HepG2 (cell line): Measurements from ENCODE around the gene CEMP1. TPM values are rescaled to one million over a fixed set of nuclear protein-coding genes. Genes with fewer than 3 reads are reported as not detected.

Experiments
- ARNTL ChIP-seq: sonication (generic); formaldehyde crosslinking; IDR thresholded peaks from 2 replicates; pipeline ENCODE4 v1.4.0; 2020; ENCODE audit warnings: mild to moderate bottlenecking, missing genetic modification reagents
- EP300 ChIP-seq, 3 experiments: sonication (generic) in 1 of 3; formaldehyde crosslinking in 1 of 3; IDR thresholded peaks; 2 replicates each; pipeline versions ENCODE4 v1.5.1 to v1.6.1; 2011 to 2020; ENCODE audit warnings: low read depth in 2 of 3, low read length in 2 of 3, borderline replicate concordance in 1 of 3, improper control_type of control experiment in 1 of 3, mild to moderate bottlenecking in 1 of 3, missing genetic modification reagents in 1 of 3, moderate library complexity in 1 of 3
- IRF2 ChIP-seq: IDR thresholded peaks from 2 replicates; pipeline ENCODE4 v1.6.1; 2018; ENCODE audit warnings: missing genetic modification reagents, missing compliant biosample characterization
- MEIS1 ChIP-seq: sonication (generic); formaldehyde crosslinking; IDR thresholded peaks from 2 replicates; pipeline ENCODE4 v1.9.0; 2021; ENCODE audit warnings: mild to moderate bottlenecking, missing genetic modification reagents, moderate library complexity, borderline replicate concordance
- MIER3 ChIP-seq: IDR thresholded peaks from 2 replicates; pipeline ENCODE4 v1.6.1; 2016; ENCODE audit warnings: missing compliant biosample characterization, borderline replicate concordance
- NKX3-1 ChIP-seq: sonication (generic); formaldehyde crosslinking; IDR thresholded peaks from 2 replicates; pipeline ENCODE4 v1.5.0; 2020; ENCODE audit warnings: missing genetic modification reagents
- POLR2A ChIP-seq, 2 experiments: IDR thresholded peaks; 2 replicates each; pipeline ENCODE4 v1.6.1; 2011; ENCODE audit warnings: low read depth in 2 of 2, low read length in 2 of 2, mild to moderate bottlenecking in 1 of 2, moderate library complexity in 1 of 2; ENCODE audit not compliant: insufficient read depth in 1 of 2
- RBAK ChIP-seq: sonication (generic); formaldehyde crosslinking; IDR thresholded peaks from 2 replicates; pipeline ENCODE4 v1.5.1; 2020; ENCODE audit warnings: mild to moderate bottlenecking, missing genetic modification reagents
- RCOR2 ChIP-seq: IDR thresholded peaks from 2 replicates; pipeline ENCODE4 v1.6.1; 2016; ENCODE audit warnings: missing biosample characterization, missing genetic modification reagents
- RNF2 ChIP-seq: fragments of 450-650 bp; conservative IDR thresholded peaks from 2 replicates; pipeline ENCODE4 v1.6.1; 2016; ENCODE audit warnings: low read depth
- STAT5B ChIP-seq: sonication (generic); formaldehyde crosslinking; IDR thresholded peaks from 2 replicates; pipeline ENCODE4 v1.4.0; 2020; ENCODE audit warnings: missing genetic modification reagents
- ZFY ChIP-seq: sonication (generic); formaldehyde crosslinking; IDR thresholded peaks from 2 replicates; pipeline ENCODE4 v1.4.0; 2020; ENCODE audit warnings: missing genetic modification reagents
- ZNF263 ChIP-seq: sonication (generic); formaldehyde crosslinking; IDR thresholded peaks from 2 replicates; pipeline ENCODE4 v1.4.0; 2020; ENCODE audit warnings: missing genetic modification reagents
- ZNF431 ChIP-seq: sonication (generic); formaldehyde crosslinking; IDR thresholded peaks from 2 replicates; pipeline ENCODE4 v1.9.0; 2022; ENCODE audit warnings: missing genetic modification reagents, low read depth, mild to moderate bottlenecking, borderline replicate concordance
- ZNF468 ChIP-seq: sonication (generic); formaldehyde crosslinking; IDR thresholded peaks from 2 replicates; pipeline ENCODE4 v1.8.0; 2022; ENCODE audit warnings: mild to moderate bottlenecking, moderate library complexity, missing genetic modification reagents
- ZNF768 ChIP-seq: sonication (generic); formaldehyde crosslinking; IDR thresholded peaks from 2 replicates; pipeline ENCODE4 v1.4.0; 2020; ENCODE audit warnings: missing genetic modification reagents
- polyA plus RNA-seq, 8 experiments: library from polyadenylated mRNA; depleted of rRNA in 3 of 8; stranded (reverse) in 7 of 8; unstranded in 1 of 8; fragments of >200 nt; fragmentation: Illumina TruSeq in 4 of 8; extraction: Trizol in 4 of 8; gene quantifications; 2 replicates each; pipeline versions ENCODE4 v1.2.1 to v1.2.3, GENCODE V29; 2011 to 2016; ENCODE audit warnings: low read depth in 4 of 8, missing spikeins in 1 of 8, mixed read lengths in 1 of 8; ENCODE audit not compliant: insufficient read depth in 1 of 8
- total RNA-seq, 5 experiments: library from RNA; depleted of rRNA; stranded (reverse); fragments of >200 nt; fragmentation: Illumina TruSeq; extraction: Trizol; gene quantifications; 2 replicates each; pipeline ENCODE4 v1.2.3, GENCODE V29; 2016; ENCODE audit warnings: low read depth in 1 of 5
- TF ChIP-seq, protein P1 (sequence below): sonication (generic); formaldehyde crosslinking; IDR thresholded peaks from 2 replicates; pipeline ENCODE4 v1.4.0; 2020; ENCODE audit warnings: mild to moderate bottlenecking, missing genetic modification reagents
- TF ChIP-seq, protein P2 (sequence below): sonication (generic); formaldehyde crosslinking; IDR thresholded peaks from 2 replicates; pipeline ENCODE4 v1.5.0; 2020; ENCODE audit warnings: mild to moderate bottlenecking, missing genetic modification reagents
- TF ChIP-seq, protein P3 (sequence below), 2 experiments: sonication (generic) in 1 of 2; formaldehyde crosslinking in 1 of 2; IDR thresholded peaks; 2 replicates each; pipeline versions ENCODE4 v1.4.0 to v1.6.1; 2018 to 2020; ENCODE audit warnings: missing genetic modification reagents in 2 of 2, borderline replicate concordance in 1 of 2, low read depth in 1 of 2, mild to moderate bottlenecking in 1 of 2, missing biosample characterization in 1 of 2

Gene CEMP1
- total and polyA plus RNA-seq, 2 of the 13 experiments (the other 11 are each of a cell fraction or from before 2014, with no cell fraction given) = not detected

DNA sequence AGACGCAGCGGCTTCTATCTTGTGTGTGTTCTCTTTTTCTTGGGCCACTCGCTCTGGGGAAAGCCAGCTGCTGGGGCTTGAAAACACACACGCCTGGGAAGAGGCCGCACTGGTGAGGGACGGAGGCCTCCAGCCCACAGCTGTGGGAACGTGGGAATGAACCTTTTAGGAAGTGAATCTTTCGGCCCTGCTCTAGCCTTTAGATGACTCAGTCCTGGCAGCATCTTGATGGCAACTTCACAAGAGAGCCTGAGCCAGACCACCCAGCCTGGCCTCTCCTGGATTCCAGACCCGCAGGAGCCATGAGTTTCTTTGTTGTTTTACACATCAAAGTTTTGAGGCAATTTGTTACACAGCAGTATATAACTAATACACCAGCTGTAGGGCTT, 4.4 kb upstream of the CEMP1 start (continued):
- TF ChIP-seq, protein P1, sequence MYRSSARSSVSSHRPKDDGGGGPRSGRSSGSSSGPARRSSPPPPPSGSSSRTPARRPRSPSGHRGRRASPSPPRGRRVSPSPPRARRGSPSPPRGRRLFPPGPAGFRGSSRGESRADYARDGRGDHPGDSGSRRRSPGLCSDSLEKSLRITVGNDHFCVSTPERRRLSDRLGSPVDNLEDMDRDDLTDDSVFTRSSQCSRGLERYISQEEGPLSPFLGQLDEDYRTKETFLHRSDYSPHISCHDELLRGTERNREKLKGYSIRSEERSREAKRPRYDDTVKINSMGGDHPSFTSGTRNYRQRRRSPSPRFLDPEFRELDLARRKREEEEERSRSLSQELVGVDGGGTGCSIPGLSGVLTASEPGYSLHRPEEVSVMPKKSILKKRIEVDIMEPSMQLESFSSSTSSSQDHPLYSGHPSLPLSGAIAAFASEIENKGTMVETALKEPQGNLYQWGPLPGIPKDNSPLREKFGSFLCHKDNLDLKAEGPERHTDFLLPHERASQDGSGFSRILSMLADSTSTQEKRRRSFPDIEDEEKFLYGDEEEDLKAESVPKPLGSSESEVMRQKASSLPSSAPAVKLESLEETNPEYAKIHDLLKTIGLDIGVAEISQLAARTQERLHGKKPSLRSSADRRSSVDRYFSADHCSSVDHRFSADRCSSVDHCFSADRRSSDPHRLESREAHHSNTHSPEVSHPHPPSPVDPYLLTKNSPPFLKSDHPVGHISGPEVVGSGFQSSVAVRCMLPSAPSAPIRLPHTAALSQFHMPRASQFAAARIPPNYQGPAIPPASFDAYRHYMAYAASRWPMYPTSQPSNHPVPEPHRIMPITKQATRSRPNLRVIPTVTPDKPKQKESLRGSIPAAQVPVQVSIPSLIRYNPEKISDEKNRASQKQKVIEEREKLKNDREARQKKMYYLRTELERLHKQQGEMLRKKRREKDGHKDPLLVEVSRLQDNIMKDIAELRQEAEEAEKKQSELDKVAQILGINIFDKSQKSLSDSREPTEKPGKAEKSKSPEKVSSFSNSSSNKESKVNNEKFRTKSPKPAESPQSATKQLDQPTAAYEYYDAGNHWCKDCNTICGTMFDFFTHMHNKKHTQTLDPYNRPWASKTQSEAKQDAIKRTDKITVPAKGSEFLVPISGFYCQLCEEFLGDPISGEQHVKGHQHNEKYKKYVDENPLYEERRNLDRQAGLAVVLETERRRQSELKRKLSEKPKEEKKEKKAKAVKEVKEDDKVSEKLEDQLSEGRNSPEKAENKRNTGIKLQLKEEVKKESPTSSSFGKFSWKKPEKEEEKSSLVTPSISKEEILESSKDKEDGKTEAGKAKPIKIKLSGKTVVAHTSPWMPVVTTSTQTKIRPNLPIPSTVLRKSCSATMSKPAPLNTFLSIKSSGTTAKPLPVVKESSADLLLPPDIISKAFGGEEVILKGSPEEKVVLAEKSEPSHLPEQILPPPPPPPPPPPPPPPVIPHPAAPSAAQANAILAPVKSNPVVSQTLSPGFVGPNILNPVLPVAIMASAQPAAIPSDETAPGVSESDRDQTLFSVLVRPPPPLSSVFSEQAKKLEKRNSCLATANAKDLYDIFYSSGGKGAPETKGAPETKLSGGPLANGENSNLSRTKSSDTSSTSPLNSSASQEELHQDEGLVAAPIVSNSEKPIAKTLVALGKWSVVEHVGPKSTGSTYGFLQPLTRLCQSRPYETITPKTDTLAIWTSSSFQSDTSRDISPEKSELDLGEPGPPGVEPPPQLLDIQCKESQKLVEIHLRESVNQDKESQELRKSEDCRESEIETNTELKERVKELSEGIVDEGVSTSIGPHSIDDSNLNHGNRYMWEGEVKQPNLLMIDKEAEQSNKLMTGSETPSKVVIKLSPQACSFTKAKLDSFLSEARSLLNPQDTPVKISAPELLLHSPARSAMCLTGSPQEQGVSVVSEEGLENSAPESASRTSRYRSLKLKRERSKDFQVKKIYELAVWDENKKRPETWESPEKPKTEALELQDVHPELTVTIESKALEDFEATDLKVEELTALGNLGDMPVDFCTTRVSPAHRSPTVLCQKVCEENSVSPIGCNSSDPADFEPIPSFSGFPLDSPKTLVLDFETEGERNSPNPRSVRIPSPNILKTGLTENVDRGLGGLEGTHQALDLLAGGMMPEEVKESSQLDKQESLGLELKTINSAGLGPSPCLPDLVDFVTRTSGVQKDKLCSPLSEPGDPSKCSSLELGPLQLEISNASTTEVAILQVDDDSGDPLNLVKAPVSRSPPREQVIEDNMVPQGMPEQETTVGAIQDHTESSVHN = no peak
- TF ChIP-seq RCOR2 = no peak
- TF ChIP-seq NKX3-1 (CRISPR knock-in tag) = no peak
- TF ChIP-seq ZNF431 = no peak
- no peak; the same call in 1 of the 2 replicates for TF ChIP-seq MIER3 (CRISPR knock-in tag)
- TF ChIP-seq IRF2 (CRISPR knock-in tag) = no peak
- no peak for TF ChIP-seq MEIS1 (CRISPR knock-in tag)
- TF ChIP-seq STAT5B (CRISPR knock-in tag) = no peak
- peak; percentile 98; the same call in 1 of the 2 replicates for TF ChIP-seq RBAK (CRISPR knock-in tag)
- TF ChIP-seq, protein P2, sequence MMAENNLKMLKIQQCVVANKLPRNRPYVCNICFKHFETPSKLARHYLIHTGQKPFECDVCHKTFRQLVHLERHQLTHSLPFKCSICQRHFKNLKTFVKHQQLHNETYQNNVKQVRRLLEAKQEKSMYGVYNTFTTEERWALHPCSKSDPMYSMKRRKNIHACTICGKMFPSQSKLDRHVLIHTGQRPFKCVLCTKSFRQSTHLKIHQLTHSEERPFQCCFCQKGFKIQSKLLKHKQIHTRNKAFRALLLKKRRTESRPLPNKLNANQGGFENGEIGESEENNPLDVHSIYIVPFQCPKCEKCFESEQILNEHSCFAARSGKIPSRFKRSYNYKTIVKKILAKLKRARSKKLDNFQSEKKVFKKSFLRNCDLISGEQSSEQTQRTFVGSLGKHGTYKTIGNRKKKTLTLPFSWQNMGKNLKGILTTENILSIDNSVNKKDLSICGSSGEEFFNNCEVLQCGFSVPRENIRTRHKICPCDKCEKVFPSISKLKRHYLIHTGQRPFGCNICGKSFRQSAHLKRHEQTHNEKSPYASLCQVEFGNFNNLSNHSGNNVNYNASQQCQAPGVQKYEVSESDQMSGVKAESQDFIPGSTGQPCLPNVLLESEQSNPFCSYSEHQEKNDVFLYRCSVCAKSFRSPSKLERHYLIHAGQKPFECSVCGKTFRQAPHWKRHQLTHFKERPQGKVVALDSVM (CRISPR knock-in tag) = 0 out of 2 replicates have a peak, but pooled peaks have one; percentile 8
- TF ChIP-seq EP300 (IDR thresholded peaks at IDR 0.05; ENCODE audit: low read depth in 2 of 2, low read length in 2 of 2) = no peak
- TF ChIP-seq EP300 (CRISPR knock-in tag; IDR thresholded peaks at IDR 0.05; ENCODE audit: borderline replicate concordance) = no peak
- no peak for TF ChIP-seq ARNTL (CRISPR knock-in tag)
- TF ChIP-seq, protein P3, sequence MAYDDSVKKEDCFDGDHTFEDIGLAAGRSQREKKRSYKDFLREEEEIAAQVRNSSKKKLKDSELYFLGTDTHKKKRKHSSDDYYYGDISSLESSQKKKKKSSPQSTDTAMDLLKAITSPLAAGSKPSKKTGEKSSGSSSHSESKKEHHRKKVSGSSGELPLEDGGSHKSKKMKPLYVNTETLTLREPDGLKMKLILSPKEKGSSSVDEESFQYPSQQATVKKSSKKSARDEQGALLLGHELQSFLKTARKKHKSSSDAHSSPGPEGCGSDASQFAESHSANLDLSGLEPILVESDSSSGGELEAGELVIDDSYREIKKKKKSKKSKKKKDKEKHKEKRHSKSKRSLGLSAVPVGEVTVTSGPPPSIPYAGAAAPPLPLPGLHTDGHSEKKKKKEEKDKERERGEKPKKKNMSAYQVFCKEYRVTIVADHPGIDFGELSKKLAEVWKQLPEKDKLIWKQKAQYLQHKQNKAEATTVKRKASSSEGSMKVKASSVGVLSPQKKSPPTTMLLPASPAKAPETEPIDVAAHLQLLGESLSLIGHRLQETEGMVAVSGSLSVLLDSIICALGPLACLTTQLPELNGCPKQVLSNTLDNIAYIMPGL (CRISPR knock-in tag; IDR thresholded peaks at IDR 0.05; ENCODE audit: borderline replicate concordance in 1 of 2, low read depth in 1 of 2) = no peak
- no peak for TF ChIP-seq RNF2
- TF ChIP-seq ZNF263 (CRISPR knock-in tag) = 0 out of 2 replicates have a peak, but pooled peaks have one; percentile 14
- no peak for TF ChIP-seq ZNF468
- no peak; a peak in 1 of 4 replicates for TF ChIP-seq POLR2A (IDR thresholded peaks at IDR 0.05; ENCODE audit: insufficient read depth in 1 of 2, low read depth in 2 of 2, low read length in 2 of 2)
- no peak for TF ChIP-seq ZNF768 (CRISPR knock-in tag)
- peak; percentile 48; the same call in 1 of the 2 replicates for TF ChIP-seq ZFY (CRISPR knock-in tag)
